ENCODE measurements around the gene PLA2G6.
"Not testable (repeated sequence)": the region's sequence is repeated elsewhere in the genome, so short reads cannot be mapped to it uniquely, and the experiment has no call there.

PLA2G6 gene

DNA sequence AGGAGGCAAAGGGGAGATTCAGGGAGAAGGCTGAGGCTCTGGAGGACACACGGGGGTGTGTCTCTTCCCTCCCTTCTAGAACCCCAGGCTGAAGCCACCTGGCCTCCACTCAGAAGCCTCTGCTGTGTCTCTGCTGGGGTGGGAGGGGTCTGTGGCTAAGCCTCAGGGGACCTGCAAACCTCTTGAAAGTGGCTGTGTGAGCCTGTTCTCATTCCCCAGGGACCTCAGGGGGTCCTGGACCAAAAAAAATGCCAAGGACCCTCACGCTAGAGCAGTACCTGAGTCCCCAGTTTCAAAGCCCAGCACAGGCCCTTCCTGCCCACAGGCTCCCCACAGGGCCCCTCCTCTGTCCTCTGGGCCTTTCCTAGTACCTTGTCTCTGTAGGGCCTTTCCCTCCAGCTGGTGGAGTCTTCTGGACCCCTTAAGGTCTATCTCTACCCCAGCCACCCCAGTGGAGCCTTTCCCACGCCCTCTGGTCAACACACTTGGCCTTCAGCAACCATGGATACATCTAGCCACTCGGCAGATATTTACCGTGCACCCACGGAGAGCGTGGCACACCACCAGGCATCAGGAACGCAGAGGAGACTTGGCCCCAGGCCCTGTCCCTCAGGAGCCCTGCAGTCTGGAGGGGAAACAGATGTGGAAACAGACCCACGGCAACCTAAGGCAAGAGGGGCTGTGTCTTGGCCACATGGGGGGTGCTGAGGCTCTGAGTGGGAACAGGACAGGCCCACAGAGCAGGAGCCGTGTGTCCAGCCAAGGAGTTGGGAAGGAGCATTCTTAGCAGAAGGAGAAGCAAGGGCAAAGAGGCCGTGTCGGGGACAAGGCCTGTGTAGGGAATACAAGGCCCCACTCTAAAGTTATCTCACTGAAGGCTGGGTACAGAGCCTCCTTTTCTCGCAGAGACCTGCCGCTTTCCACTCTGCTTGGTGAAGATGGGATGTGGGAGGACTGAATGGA lies 18.5 kb downstream of the PLA2G6 start:
- DNase-seq: no peak

DNA sequence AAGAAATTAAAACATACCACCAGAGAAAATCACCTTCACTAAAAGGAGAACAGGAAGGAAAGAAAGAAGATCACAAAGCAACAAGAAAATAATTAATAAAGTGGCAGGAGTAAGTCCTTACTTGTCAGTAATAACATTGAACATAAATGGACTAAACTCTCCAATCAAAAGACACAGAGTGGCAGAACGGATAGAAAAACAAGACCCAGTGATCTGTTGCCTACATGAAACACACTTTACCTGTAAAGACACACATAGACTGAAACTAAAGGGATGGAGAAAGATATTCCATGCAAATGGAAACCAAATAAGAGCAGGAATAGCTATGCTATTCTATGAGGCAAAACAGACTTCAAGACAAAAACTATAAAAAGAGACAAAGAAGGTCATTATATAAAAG lies 25.9 kb downstream of the PLA2G6 start:
- no peak for DNase-seq

DNA sequence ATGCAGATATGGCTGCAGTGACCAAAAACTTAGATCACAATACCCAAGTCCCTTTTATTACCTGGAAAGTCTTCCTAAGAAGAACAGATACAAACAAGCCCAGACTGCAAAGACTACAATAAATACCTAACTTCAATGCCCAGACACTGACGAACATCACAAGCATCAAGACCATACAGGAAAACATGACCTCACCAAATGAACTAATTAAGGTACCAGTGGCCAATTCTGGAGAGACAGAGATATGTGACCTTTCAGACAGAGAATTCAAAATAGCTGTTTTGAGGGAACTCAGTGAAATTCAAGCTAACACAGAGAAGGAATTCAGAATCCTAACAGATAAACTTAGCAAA lies 27.1 kb downstream of the PLA2G6 start:
- DNase-seq: not testable (repeated sequence)

DNA sequence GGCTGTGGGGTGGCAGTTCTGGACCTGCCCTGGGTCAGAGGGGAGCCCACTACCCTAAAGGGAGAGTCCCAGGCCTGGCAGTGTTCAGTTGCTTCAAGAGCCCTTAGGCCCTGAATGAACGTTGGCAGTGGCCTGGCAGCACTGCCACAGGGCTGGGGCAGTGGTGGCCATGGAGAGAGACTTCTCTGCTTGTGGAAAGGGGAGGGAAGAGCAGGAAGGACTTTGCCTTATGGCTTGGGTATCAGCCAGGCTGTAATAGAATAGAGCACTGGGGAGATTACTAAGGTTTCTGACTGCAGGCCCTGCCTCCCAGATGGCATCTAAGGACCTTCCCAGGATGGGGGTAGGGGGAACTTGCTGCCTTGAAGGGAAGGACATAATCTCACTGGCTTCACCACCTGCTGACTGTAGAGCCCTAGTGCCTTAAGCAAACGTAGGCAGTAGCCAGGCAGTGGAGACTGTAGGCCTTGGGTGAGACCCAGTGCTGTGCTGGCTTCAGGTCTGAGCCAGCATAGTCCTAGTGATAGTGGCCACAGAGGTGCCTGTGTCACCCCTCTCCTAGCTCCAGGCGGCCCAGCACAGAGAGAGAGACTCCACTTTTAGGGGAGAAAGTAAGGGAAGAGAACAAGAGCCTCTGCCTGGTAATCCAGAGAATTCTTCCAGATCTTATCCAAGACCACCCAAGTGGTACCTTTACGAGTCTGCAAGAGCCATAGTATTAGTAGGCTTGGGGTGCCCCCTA lies 27.6 kb downstream of the PLA2G6 start:
- no peak for DNase-seq

DNA sequence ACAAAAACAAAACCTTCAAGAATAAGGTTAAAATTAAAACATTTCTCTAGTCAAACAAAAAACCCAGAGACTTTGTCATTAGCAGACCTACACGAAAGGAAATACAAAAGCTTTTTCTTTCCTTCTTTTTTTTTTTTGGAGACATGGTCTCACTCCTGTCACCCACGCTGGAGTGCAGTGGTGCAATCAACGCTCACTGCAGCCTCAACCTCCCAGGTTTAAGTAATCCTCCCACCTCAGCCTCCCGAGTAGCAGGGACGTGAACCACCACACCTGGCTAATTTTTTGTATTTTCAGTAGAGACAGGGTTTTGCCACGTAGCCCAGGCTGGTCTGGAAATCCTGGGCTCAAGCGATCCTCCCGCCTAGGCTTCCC lies 30.5 kb downstream of the PLA2G6 start:
- no peak for DNase-seq

DNA sequence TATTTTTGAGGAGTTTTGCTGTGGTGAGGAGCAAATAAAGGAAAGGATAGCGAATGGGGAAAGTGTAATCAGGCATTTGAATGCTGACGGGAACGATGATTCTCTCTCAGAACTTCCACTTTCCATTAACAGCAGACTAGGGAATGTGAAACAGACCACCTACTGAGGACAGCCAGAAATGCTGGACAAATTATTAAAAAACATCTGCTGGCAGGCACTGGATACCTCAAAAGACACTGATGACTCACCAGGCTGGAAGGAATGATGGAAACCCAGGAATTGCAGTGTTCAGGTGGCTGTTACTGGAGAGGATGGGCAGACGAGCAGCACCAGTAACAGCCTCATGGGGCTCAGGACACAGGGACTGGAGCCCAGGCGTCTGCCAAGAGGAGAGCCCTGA lies 33.4 kb downstream of the PLA2G6 start:
- no peak for DNase-seq

DNA sequence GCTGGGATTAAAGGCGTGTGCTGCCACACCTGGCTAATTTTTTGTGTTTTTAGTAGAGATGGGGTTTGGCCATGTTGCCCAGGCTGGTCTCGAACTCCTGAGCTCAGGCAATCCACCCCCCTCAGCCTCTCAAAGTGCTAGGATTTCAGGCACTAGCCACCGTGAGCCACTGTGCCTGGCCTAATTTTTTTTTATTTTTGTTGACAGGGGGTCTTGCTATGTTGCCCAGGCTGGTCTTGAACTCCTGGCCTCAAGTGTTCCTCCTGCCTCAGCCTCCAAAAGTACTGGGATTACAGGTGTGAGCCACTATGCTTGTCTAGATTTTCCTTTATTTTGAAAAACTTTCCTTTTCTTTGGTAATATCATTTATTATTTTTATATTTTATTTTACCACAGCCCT lies 35.5 kb downstream of the PLA2G6 start:
- DNase-seq: not testable (repeated sequence)

DNA sequence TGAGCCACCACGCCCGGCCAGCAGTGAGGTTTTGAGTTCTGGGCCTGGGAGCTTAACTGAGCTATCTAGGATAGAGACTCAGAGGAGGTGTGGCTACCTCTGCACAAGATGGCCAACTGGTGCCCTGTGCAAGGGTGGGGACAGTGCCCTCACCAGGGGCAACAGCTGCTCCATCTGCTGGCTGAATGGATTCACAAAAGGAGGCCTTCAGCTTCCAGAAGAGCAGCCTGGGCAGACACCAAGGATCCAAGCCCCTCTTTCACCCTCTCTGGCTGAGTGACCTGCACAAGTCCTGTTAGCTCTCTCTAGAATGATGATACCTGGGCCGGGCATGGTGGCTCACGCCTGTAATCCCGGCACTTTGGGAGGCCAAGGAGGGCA lies 37.6 kb downstream of the PLA2G6 start:
- DNase-seq: no peak

DNA sequence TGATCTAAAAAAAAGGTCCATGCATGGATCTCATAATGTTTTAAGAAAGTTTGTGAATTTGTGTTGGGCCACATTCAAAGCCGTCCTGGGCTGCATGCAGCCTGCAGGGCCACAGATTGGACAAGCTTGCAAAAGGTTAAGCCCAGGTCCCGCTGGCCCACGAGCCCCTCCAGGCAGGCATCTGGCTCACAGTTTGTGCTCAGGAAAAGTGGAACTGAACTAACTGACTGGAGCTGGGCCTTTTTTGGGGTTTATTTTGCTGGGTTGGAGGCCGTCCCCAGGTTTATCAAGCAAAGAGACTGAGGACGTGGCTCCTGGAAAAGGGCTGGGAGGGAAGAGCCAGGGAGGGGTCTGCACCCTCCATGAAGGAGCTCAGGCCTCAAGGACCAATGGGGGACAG lies 39.0 kb downstream of the PLA2G6 start:
- no peak for DNase-seq

DNA sequence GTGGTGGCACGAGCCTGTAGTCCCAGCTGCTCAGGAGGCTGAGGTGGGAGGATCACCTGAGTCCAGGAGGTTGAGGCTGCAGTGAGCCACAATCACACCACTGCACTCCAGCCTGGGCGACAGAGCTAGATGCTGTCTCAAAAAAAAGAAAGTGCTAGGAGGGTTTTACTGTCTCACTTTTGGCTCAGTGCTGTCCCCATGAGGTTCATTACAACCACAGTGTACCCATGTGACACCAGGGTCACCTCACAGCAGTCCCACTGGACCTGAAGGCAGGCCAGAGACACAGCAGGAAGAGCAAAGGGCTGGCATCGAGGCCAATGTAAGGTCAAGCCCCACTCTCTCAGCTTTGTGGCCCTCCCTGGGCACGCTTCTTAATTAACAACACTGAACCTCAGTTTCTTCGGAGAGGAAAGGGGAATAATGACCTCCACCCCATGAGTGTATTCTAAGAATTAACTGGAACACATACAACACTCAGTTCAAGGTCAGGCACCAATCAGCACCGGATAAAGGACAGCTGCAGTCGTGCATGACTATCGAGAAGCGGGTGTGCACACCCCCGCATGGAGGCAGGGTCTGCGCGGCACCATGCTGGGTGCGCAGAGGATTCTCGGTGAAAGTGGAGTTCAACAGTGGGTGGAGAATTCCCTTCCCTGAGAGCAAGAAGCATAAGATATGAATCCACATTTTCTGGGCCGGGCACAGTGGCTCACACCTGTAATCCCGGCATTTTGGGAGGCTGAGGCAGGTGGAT lies 40.2 kb downstream of the PLA2G6 start:
- DNase-seq: no peak

DNA sequence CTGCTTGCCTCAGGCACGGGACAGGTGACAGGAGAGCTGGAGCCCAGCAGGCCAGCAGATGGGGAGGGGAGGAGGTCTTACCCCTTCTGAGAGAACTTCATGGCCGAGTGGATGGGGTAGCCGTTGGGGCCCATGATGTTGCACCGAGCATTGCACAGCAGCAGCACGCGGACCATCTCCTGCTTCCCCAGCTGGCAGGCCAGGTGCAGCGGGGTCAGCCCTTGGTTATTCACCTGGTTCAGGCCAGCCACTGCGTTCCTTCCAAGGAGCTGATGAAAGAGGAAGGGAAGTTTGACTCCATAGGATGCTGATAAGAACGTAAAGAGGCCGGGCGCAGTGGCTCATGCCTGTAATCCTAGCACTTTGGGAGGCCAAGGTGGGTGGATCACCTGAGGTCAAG lies 41.7 kb downstream of the PLA2G6 start:
- DNase-seq: no peak

DNA sequence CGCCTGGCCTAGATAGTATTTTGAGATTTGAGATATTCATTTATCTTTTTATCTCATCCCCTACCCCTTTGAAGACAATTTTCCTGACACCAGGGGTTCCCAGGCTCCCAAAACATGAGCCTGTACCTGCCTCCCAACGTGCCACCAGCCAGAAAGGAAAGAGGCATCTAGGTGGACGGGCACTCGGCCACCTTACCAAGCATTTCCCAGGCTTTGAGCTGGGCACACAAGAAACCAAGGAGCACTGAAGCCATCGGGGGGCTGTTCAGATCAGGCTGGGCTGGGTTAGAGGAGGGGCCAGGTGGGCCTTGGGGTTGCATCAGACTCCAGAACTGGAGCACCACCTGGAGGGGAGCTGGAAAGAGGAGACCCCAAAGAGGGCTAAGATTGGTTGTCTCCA lies 42.7 kb downstream of the PLA2G6 start:
- no peak for DNase-seq

DNA sequence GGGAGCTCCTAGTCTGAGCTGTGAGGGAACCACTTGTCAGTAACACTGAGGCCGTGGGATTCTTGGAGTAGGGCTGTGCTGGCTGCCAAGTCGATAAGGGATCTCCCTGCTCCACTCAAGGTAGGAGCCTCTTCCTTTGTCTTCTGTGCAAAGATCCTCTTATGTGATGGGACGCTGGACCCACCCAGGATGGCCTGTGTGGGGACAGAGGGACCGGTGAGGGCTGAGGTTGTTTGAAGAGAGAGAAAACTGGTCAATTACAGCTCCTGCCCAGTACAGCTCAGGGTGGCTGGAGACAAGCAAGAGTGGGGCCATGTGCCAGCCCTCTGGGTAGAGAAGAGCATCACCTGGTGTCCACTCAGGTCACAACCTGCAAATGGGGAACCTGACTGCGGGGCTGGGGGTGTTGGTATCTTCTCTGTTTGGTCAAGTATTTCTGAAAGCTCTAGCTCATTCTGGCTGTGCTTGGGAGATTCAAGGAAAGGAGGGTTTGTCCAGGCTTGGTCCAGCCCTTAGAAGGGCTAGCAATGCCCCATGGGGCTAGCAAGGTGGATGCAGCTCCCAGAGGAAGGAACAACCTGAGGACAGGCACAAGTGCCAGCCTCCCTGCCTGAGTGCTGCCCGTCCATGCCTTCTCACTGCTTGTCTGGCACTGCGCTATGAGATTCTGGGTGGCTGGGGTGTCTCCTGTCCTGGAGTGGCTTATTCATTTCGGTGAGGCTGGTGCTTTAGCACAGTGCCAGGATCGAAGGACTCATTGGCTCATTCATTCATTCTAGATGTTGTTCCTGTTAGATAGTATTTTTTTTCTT lies 43.5 kb downstream of the PLA2G6 start:
- no peak for DNase-seq

DNA sequence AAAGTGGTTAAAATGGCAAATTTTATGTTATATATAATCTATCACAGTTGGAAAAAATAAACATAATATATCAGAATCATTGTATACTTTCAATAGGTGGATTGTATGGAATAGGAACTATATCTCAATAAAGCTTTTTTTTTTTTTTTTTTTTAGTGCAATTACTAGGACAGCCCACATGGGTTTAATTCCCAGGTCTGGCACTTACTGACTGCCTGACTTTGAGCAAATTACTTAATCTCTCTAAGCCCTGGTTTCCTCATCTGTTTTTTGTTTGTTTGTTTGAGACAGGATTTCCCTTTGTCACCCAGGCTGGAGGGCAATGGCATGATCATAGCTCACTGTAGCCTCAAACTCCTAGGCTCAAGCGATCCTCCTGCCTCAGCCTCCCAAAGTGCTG lies 45.0 kb downstream of the PLA2G6 start:
- no peak for DNase-seq

DNA sequence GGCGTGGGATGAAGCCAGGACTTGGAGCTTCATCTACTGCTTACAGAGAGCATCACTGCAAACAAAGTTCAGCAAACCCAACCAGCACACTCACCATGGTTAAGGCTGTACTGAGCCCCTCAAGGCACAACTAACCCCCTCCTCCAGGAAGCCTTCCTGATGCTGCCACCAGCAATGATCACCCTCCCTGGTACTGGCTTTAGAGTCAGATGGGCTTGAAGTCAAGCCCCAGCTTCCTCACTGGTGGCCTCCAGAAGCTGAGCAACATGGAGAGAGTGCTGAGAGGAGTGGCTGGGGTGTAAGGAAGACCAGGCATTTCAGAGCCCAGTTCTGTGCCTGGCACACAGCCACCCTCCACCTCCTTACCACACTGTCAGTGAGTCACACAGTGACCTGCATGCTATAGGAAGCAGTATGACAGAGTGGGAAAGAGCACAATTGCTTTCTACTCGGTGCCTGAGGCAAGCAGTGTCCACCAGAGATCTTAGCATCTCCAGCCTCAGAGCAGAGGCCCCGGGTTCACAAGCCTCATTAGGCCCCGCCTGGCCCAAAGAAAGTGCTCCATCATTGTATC lies 46.4 kb downstream of the PLA2G6 start:
- no peak for DNase-seq

DNA sequence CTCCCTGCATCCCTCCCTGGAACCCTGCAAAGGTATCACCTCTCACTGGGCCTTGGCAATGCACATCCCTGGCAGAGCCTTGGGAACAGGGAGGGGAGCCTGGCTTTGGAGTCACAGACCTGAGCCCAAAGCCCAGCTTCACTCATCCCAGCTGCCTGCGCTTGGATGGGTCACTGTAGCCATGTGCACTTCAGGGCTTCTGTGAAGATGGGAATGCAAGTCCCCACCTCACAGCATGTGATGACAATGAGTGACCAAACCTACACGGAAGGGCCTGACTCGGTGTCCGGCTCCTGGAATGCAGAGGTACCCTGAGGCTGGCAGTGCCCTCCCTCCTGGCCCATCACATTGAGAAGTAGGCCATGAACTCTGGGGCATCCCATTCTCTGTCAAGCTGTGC lies 48.3 kb downstream of the PLA2G6 start:
- DNase-seq: no peak

DNA sequence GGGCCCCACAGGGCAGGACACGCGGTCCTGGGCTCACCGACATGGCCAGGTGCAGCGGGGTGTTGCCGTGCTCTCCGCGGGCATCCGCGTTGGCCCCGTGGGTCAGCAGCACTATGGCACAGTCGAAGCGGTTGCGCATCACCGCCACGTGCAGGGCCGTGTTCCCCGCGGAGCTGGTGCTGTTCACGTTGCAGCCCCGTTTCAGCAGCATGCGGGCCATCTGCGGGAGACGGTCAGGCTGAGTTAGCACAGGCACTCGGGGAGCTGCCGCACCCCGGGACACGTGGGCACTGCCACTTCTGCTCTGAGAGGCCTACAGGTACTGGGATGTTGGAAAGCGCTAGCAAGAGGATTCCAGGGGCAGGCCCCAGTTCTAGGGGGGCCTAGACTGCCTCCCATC lies 48.8 kb downstream of the PLA2G6 start:
- DNase-seq: no peak

DNA sequence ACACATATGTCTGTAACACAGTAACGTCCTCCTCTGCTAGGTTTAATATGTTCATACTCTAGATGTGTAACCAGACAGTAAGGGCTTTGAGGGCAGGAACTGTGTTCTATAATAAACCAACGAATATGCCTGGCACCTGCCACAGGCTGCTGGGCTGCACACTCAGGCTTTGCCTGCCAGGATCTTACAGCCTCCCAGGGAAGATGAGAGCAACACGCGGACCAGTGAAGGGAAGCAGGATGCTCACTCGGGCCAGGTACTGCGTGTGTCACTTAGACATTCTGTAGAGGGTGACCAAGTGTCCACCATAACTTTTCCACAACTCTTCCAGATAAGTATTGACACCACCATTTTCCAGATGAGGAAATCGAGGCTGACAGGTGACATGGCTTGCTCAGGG lies 49.5 kb downstream of the PLA2G6 start:
- no peak for DNase-seq

DNA sequence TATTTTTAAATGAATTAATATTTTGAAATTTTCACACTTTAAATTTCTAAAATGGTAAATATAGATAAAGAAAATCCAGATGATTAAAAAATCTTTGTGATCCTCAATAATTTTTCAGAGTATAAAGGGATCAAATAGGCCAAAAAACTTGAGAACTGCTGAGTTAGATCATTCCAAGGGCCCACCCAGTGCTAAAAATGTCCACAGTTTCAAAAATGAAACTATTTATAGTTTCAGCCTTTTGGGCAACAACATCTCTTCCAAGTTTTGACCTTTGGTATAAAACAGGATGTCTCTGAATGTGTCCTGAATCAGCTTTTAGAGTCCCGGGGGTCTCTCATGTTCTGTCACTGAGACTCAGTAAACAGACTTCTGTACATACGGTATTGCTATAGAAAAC lies 50.2 kb downstream of the PLA2G6 start:
- no peak for DNase-seq

DNA sequence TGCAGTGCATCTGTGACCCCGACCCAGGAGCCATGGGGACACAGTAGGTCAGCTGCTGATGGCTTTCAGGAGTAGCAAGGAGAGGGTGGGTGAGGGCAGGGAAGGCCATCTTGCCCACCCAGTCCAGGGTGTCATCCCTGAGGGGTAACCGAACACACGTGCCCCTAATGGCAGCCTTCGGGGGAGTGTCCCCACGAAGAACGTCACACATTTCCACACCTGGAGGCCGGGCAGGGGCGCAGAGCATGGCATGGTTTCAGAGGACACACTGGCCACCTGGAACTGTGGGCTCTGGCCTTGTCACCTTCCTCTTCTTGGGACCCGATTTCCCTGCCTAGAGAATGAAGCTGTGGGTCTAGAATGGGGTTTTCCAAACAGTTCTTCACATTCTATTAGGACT lies 51.8 kb downstream of the PLA2G6 start:
- no peak for DNase-seq

DNA sequence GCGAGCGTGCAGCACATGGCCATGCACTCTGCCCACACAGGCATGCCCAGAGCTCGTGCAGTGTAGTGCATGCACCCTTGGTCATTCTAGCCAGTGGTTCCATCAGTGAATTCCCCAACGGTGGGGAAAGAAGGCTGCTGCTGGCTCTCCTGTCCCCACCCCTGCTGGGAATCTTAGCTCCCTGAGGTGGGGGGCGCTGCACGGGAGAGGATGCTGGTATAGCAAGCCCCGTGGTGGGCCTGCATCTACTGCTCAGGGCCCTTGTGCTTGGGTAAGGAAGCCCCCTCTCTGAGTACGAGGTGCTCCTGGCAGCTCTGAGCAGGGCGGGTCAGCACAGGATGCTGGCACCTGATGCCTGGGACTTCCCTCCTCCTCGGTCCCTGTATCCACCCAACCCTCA lies 52.6 kb downstream of the PLA2G6 start:
- DNase-seq: no peak

DNA sequence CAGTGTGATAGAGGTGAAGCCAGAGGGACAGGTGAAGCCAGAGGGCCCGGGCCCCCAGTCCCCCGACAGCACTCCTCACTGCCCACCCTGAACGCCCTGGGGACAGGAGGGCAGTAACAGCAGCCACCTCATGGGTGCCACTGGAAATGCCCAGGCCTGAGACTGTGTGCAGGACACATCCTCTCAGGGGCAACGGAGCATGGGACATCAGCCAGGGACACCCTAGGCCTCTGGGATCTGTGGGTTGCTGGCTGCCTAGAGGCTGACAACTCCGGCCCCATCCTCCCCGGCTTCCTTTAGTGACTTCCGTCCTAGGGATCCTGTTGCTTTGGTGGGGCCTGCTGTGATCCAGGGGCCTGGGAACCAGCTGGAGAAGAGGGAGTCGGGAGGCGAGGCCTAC lies 53.8 kb downstream of the PLA2G6 start:
- DNase-seq: no peak
